ENCODE results near the gene CDS1. TPM values are rescaled to one million over a fixed set of nuclear protein-coding genes. Genes with fewer than 3 reads are reported as not detected.

Gene CDS1
- total and polyA plus RNA-seq, 2 experiments from 2014 or later = 11.0 to 21.3 TPM

- Histone ChIP-seq H3K4me2 (no peak overlapping the region), H3K9me2 (replicated peaks; ENCODE audit: insufficient read depth) (no peaks in the 10 kb centered on the region), H3K27ac (no peak overlapping the region), H3K79me2 (no peaks in the 10 kb centered on the region), H3K4me3 (no peak overlapping the region), H2AFZ (no peak overlapping the region), H4K20me1 (ENCODE audit: insufficient read depth, poor library complexity, severe bottlenecking) (no peaks in the 10 kb centered on the region), H3K9me3 (ENCODE audit: low read depth) (no peaks in the 10 kb centered on the region), H3K4me1 (ENCODE audit: insufficient read depth) (no peaks in the 10 kb centered on the region), H3K27me3 (no peaks in the 10 kb centered on the region), H3K36me3 (replicated peaks; ENCODE audit: insufficient read depth, low read depth) (no peaks in the 10 kb centered on the region)
- no peak for DNase-seq (ENCODE audit: low spot score)
- TF ChIP-seq CTCF (IDR thresholded peaks at IDR 0.05; ENCODE audit: poor library complexity) = no peak
- no peak for TF ChIP-seq EZH2 (IDR thresholded peaks at IDR 0.05; ENCODE audit: borderline replicate concordance)
- WGBS (ENCODE audit: low lambda C conversion rate, missing lambda C conversion rate) = 100% methylated on average over 1 of the region's 1 CpG
These were observed 56.2 kb downstream of the CDS1 start for GRCh38 chr4:84639145-84639544.

DNA sequence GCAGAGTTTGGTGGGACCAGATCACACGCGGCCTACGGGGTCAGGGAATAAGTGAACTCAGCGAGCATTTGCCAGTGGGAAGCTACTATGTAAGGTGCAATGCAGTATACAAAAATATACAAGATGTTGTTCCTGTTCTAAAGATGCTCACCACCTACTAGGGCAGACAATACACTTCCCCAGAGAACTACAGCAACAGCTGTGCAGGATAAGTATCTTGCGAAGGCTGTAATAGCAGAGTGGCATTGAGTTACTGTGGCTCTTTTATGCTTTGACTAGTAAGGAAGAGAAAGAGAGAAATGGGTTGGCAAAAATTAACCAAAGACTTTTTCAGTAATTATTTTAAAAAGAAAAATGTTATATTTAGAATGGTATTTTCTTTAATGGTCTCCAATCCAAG is 61.2 kb downstream of the CDS1 start:
- Histone ChIP-seq H3K9me3 (ENCODE audit: low read depth) (no peaks in the 10 kb centered on the region), H3K9me2 (replicated peaks; ENCODE audit: insufficient read depth) (no peaks in the 10 kb centered on the region), H3K4me2 (no peak overlapping the region), H3K27ac (no peak overlapping the region), H4K20me1 (ENCODE audit: insufficient read depth, poor library complexity, severe bottlenecking) (no peaks in the 10 kb centered on the region), H3K4me3 (no peak overlapping the region), H2AFZ (no peak overlapping the region), H3K79me2 (no peaks in the 10 kb centered on the region), H3K27me3 (no peaks in the 10 kb centered on the region), H3K4me1 (ENCODE audit: insufficient read depth) (peaks cover 10% of the 10 kb centered on the region), H3K36me3 (replicated peaks; ENCODE audit: insufficient read depth, low read depth) (no peaks in the 10 kb centered on the region)
- DNase-seq (ENCODE audit: low spot score) = no peak
- 93% methylated on average over 5 of the region's 5 CpGs for WGBS (ENCODE audit: low lambda C conversion rate, missing lambda C conversion rate)
- TF ChIP-seq EZH2phosphoT487 (IDR thresholded peaks at IDR 0.05; ENCODE audit: low read depth, severe bottlenecking, unreplicated experiment) (no peak), EZH2 (IDR thresholded peaks at IDR 0.05; ENCODE audit: borderline replicate concordance) (no peak), CTCF (IDR thresholded peaks at IDR 0.05; ENCODE audit: poor library complexity) (no peak)

DNA sequence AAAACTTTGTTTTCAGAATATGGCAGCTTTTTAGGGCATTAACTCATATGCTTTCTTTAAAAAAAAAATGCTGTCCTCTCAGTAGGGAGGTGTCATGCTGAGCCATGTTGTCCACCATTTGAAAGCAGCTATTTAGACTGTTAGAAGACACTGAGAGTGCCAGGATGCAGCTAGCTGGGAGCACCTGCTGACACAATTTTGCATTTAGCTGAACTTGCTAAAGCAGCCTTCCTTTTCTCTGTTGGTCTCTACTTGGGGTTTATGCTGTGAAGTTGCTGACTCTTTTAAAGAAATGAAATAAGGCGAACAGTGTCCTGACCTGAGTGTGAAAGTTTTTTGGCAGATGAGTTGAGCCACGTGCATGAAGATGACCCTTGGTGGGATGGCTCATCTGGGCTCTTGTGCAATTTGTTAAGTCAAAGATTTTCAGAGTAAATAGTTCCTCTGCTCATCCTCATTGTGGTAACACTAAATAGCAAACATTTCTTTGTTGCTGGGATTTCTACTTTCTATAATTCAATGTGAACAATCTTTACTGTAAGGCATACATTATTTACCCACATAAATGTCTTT is 64.5 kb downstream of the CDS1 start:
- no peak overlapping the region for H2AFZ ChIP-seq
- no peak for DNase-seq (ENCODE audit: low spot score)
- no peaks in the 10 kb centered on the region for H4K20me1 ChIP-seq (ENCODE audit: insufficient read depth, poor library complexity, severe bottlenecking)
- H3K9me3 ChIP-seq (ENCODE audit: low read depth) = no peaks in the 10 kb centered on the region
- H3K36me3 ChIP-seq (replicated peaks; ENCODE audit: insufficient read depth, low read depth) = no peaks in the 10 kb centered on the region
- H3K9me2 ChIP-seq (replicated peaks; ENCODE audit: insufficient read depth) = no peaks in the 10 kb centered on the region
- no peak overlapping the region for H3K4me3 ChIP-seq
- H3K79me2 ChIP-seq = no peaks in the 10 kb centered on the region
- H3K27ac ChIP-seq = no peak overlapping the region
- H3K4me2 ChIP-seq = no peak overlapping the region
- TF ChIP-seq CTCF (IDR thresholded peaks at IDR 0.05; ENCODE audit: poor library complexity) (no peak), EZH2 (IDR thresholded peaks at IDR 0.05; ENCODE audit: borderline replicate concordance) (no peak), EZH2phosphoT487 (IDR thresholded peaks at IDR 0.05; ENCODE audit: low read depth, severe bottlenecking, unreplicated experiment) (no peak)
- WGBS (ENCODE audit: low lambda C conversion rate, missing lambda C conversion rate) = 71% methylated on average over 2 of the region's 2 CpGs
- no peaks in the 10 kb centered on the region for H3K27me3 ChIP-seq
- H3K4me1 ChIP-seq (ENCODE audit: insufficient read depth) = peaks cover 10% of the 10 kb centered on the region

- Histone ChIP-seq H3K9me3 (ENCODE audit: low read depth) (no peaks in the 10 kb centered on the region), H3K79me2 (no peaks in the 10 kb centered on the region), H3K4me1 (ENCODE audit: insufficient read depth) (peaks cover 10% of the 10 kb centered on the region), H2AFZ (no peak overlapping the region), H3K27me3 (no peaks in the 10 kb centered on the region), H3K4me3 (no peak overlapping the region), H3K36me3 (replicated peaks; ENCODE audit: insufficient read depth, low read depth) (no peaks in the 10 kb centered on the region), H3K4me2 (no peak overlapping the region), H4K20me1 (ENCODE audit: insufficient read depth, poor library complexity, severe bottlenecking) (no peaks in the 10 kb centered on the region), H3K9me2 (replicated peaks; ENCODE audit: insufficient read depth) (no peaks in the 10 kb centered on the region), H3K27ac (no peak overlapping the region)
- TF ChIP-seq CTCF (IDR thresholded peaks at IDR 0.05; ENCODE audit: poor library complexity) (no peak), EZH2 (IDR thresholded peaks at IDR 0.05; ENCODE audit: borderline replicate concordance) (no peak), EZH2phosphoT487 (IDR thresholded peaks at IDR 0.05; ENCODE audit: low read depth, severe bottlenecking, unreplicated experiment) (no peak)
- DNase-seq (ENCODE audit: low spot score) = no peak
- WGBS (ENCODE audit: low lambda C conversion rate, missing lambda C conversion rate) = 76% methylated on average over 1 of the region's 1 CpG
These were observed 65.3 kb downstream of the CDS1 start for GRCh38 chr4:84648178-84648577.
